Subcutaneous adipose tissue (tissue), 4 donors: ENCODE results near the gene CSPG4. TPM values are rescaled to one million over a fixed set of nuclear protein-coding genes. Genes with fewer than 3 reads are reported as not detected.

Source experiments
- CTCF ChIP-seq: fragments of 450-650 bp; IDR thresholded peaks from one replicate; pipeline ENCODE4 v1.5.1; 2016; ENCODE audit warnings: low read depth, mild to moderate bottlenecking, control low read depth, antibody characterized with exemption, moderate library complexity
- total RNA-seq, 4 donors: library from RNA; depleted of rRNA; stranded (reverse); fragments of >200 nt; gene quantifications; one replicate each; pipeline ENCODE4 v1.1.0, GENCODE V29; 2016

The CSPG4 gene
- total RNA-seq, 4 donors from 2014 or later, result 34.6 to 183 (median 57.0) TPM

GRCh38 chr15:75649848-75650247, 62.8 kb downstream of the CSPG4 start:
- no peak for TF ChIP-seq CTCF

GRCh38 chr15:75649045-75649761, 63.4 kb downstream of the CSPG4 start:
- no peak for TF ChIP-seq CTCF

DNA sequence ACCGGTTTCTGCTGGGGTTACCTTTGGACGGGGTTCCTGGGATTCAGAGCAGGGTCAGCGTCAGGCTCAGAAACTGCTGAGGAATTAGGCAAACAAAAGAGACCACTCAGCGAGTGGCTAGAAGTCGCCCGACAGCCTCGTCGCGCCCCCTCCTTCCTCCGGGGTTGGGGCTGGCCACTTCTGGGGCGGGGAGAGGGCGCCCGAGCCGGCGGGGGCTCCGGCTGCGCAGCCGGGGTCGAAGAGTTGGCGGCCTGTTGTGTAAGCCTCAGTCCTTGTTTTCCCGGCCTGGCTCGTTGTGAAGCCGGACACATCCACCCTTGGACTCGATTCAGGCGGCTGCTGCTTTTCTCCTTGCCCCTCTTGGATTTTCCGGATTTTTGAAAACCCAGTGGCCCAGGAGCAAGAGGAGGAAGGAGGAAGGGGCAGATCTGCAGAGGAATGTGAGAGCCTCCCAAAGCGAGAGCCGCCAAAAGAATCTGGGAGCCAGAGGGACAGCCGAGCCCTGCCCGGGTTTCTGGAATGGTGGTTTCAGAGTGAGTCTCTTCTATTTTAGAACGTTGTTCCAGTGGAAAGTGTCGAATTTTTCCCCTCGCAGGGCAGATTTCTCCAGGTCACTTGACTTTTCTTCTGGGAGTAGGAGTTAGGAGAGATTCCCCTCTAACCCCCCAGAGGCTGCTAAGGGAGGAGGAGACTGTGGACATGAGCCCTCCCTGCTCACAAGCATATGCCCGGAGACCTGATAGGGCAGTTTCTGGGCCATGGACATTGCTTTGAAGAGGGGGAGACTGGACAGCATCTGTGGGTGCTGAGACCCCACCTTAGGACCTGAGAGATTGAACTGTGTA, 64.3 kb downstream of the CSPG4 start:
- TF ChIP-seq CTCF, result no peak

- no peak for TF ChIP-seq CTCF
Measured at GRCh38 chr15:75647370-75648155, 65.1 kb downstream of the CSPG4 start, which contains the start of gene SNX33. TSS of gene SNX33 (plus strand) at chr15:75647912. CDS start at chr15:75649103, 1,191 bp downstream.

DNA sequence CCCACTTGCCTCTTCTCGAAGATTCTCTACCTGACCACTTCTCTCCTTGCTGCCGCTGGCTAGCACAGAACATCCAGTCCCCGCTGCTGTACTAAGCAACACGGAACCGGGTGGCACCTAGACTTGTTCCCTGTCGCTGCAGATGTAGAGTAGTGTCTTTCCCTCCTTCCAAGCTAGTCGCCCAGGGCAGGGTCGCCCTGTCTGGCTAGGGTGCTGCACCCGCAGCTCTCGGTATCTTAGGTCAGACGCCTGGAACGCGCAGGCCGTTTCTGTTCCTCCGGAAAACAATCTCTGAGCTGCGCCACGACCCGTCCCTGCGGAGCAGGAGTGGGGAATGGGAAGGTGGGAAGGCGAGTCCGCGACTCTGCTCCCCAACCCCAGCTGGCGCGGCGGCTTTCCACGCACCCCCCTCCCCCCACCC, 65.7 kb downstream of the CSPG4 start:
- no peak for TF ChIP-seq CTCF

- TF ChIP-seq CTCF, result no peak
Measured at GRCh38 chr15:75646112-75646943, 66.3 kb downstream of the CSPG4 start.
